Measurements from ENCODE around the gene SNTG2.

- TF ChIP-seq, protein P1, sequence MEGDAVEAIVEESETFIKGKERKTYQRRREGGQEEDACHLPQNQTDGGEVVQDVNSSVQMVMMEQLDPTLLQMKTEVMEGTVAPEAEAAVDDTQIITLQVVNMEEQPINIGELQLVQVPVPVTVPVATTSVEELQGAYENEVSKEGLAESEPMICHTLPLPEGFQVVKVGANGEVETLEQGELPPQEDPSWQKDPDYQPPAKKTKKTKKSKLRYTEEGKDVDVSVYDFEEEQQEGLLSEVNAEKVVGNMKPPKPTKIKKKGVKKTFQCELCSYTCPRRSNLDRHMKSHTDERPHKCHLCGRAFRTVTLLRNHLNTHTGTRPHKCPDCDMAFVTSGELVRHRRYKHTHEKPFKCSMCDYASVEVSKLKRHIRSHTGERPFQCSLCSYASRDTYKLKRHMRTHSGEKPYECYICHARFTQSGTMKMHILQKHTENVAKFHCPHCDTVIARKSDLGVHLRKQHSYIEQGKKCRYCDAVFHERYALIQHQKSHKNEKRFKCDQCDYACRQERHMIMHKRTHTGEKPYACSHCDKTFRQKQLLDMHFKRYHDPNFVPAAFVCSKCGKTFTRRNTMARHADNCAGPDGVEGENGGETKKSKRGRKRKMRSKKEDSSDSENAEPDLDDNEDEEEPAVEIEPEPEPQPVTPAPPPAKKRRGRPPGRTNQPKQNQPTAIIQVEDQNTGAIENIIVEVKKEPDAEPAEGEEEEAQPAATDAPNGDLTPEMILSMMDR (IDR thresholded peaks at IDR 0.05) = no peak
- no peak for TF ChIP-seq POLR2A (IDR thresholded peaks at IDR 0.05)
Observed at GRCh38 chr2:1295740-1296139, 345.1 kb downstream of the SNTG2 start.

All from heart left ventricle (tissue), 13 donors.